PC-9 (cell line): ENCODE results near the gene TUBB4B.

Source experiments
- EZH2 ChIP-seq: fragments of 200-600 bp; sonication (generic); IDR thresholded peaks from 2 replicates; pipeline ENCODE4 v1.8.0; 2017; ENCODE audit warnings: antibody characterized with exemption, low read depth
- TF ChIP-seq, protein P1 (sequence below): fragments of 200-600 bp; sonication (generic); conservative IDR thresholded peaks from 2 replicates; pipeline ENCODE4 v1.6.1; 2017; ENCODE audit warnings: mixed run types, antibody characterized with exemption, mild to moderate bottlenecking, moderate library complexity

DNA sequence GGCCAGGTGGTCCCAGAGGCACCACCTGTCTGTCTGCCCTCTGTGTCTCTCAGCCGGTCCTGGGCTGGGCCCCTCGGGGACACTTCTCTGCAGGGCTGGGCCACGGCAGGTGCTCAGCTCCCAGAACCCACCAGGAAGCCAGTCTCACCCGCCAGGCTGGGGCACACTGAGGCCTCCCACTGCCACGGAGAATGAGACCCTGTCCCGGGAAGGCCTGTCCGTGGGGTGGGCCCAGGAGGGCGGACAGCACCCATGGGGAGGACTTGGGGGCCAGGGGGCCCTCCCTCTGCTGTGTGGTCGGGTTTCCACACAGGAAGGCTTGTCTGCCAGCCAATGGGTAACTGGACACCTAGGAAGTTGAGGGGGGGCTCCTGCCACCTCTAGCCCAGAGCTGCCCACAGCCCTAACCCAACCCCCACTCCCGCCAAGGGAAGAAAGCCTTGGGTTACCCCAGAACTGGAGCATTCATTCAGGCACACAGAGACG lies 4.1 kb upstream of the TUBB4B start:
- TF ChIP-seq, protein P1, sequence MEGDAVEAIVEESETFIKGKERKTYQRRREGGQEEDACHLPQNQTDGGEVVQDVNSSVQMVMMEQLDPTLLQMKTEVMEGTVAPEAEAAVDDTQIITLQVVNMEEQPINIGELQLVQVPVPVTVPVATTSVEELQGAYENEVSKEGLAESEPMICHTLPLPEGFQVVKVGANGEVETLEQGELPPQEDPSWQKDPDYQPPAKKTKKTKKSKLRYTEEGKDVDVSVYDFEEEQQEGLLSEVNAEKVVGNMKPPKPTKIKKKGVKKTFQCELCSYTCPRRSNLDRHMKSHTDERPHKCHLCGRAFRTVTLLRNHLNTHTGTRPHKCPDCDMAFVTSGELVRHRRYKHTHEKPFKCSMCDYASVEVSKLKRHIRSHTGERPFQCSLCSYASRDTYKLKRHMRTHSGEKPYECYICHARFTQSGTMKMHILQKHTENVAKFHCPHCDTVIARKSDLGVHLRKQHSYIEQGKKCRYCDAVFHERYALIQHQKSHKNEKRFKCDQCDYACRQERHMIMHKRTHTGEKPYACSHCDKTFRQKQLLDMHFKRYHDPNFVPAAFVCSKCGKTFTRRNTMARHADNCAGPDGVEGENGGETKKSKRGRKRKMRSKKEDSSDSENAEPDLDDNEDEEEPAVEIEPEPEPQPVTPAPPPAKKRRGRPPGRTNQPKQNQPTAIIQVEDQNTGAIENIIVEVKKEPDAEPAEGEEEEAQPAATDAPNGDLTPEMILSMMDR = no peak
- no peak for TF ChIP-seq EZH2
